ENCODE data around the gene SULT1C4.

SULT1C4 gene

DNA sequence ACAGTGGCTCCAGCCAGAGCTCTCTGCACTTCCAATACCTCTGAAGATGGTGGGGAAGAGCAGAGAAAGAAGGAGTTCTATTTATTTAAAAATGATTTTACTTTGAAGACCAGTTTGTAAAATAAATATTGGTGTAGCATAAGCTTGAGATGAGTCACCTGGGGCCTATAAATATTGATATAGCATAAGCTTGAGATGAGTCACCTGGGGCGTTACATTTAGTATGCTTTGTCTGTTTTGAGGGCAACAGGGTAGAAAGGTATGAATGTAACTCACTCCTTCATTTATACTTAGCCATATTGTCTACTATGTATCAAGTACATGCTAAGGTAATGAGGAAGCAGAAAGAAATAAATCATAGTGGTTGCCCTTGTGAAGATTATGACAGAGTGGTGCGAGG, 7.7 kb upstream of the SULT1C4 start:
- DNase-seq (ENCODE audit: low read depth in 2 of 3, low spot score in 1 of 3), result no peak

GRCh38 chr2:108376774-108377173, 980 bp upstream of the SULT1C4 start:
- no peak for DNase-seq (ENCODE audit: low read depth in 2 of 3, low spot score in 1 of 3)

DNA sequence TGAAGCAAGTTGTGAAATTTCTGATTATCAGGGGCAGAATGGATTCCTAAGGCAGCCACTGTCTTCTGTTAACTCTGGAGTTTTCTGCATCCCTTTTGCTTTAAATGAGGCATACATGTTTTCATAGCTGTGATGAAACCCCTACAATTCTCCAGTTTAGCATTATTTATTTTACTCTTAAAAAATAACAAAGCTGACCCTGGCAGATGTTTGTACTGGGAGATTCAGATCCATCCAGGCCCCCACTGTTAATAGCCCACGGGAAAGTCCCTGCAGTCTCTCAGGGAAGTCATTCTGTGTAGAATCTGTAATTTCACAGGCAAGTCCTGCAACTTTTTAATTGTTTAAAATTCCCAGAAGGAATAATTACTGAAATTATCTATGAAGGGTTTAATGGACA, 353 bp upstream of the SULT1C4 start:
- DNase-seq (ENCODE audit: low read depth in 2 of 3, low spot score in 1 of 3), result no peak

DNA sequence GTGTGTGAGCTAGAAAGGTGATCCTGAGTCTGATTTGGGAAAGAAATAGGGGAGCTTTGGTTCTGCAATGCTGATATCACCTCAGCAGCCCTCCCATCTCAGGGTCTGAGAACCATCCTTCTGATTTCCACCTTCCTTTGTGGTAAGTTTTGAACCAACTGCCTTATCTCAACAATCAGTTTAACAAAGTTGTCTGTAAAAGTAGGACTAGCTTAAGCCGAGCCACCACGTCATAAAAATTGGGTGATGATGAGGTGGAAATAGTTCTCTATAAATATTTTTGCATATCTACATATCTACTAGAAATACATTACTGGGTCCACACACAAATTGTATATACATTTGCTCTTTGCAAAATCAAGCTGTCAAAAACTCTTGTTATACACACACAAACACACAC, 1.1 kb downstream of the SULT1C4 start:
- DNase-seq (ENCODE audit: low read depth in 2 of 3, low spot score in 1 of 3), result no peak

DNA sequence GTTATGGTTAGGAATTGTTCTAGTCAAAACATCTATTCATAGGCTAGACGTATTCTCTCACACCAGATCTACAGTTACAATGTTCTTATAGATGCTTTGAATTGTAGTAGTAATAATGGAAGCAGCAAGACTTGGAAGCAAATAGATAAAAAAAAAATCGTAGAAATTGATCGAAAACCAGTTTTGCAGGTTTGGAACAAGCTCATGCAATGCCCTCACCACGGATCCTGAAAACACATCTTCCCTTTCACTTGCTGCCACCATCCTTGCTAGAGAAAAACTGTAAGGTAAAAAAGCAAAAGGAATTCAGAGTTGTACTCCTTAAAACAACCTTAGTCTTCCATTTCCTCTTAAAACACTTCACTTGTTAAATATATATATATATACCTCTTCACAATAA, 4.4 kb downstream of the SULT1C4 start:
- DNase-seq (ENCODE audit: low read depth in 2 of 3, low spot score in 1 of 3), result no peak

DNA sequence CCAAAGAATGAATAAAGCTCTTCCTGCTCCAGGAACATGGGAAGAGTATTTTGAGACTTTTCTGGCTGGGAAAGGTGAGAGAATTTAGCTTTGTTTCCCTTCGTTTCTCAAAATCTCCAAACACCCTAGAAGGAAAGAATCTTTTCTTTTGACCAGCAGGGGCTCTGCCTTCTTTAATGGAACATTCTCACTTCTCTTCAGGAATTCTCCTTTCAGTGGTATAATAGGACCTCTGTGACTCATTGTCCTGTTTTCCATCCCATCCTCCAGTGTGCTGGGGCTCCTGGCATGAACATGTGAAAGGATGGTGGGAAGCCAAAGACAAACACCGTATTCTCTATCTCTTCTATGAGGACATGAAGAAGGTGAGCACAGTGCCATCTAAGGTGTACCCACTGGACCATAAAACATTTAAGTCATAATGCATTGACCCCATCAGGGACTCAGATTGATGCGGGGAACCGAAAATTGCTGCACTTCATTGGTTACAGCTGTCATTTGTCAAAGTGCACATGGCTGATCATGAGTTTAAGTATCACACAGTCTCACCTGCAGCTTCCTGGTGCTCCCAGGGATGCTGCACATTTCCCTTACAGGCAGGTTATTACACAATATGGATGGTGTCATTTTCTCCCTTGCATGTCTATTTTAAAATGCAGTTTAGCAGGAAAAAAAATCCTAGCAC, 5.5 kb downstream of the SULT1C4 start:
- no peak for DNase-seq (ENCODE audit: low read depth in 2 of 3, low spot score in 1 of 3)

DNA sequence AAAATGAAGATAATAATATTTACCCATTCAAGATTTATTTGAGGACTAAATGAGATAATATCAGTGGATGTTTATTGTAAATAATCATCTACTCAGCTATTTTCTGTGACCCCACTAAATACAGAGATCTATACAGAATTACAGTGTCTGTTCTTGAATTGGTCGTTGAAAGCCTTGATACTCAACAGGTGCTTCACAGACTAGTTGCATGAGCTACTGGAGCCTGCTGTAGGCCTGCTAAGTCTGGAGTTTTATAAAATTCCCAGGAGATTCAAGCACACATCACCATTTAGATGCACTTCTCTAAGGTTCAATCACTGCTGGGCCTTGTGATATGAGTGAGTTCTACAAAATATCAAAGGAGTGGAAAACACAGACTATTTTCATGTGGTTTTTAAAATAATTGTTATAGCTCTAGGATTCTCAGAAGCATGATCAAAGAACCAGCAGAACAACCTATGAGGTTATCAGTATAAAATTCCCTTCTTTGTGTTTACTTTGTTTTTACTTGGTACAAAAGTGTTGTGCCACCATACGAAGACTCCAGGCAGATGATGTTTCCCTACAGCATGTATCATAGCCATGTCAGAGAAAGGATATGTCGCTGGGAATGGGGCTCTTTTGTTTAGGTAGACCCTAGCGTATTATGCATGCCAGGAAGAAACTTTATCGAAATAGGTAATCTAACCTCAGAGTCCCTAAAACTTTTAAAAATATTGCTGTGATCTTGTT, 7.1 kb downstream of the SULT1C4 start:
- DNase-seq (ENCODE audit: low read depth in 2 of 3, low spot score in 1 of 3), result no peak

DNA sequence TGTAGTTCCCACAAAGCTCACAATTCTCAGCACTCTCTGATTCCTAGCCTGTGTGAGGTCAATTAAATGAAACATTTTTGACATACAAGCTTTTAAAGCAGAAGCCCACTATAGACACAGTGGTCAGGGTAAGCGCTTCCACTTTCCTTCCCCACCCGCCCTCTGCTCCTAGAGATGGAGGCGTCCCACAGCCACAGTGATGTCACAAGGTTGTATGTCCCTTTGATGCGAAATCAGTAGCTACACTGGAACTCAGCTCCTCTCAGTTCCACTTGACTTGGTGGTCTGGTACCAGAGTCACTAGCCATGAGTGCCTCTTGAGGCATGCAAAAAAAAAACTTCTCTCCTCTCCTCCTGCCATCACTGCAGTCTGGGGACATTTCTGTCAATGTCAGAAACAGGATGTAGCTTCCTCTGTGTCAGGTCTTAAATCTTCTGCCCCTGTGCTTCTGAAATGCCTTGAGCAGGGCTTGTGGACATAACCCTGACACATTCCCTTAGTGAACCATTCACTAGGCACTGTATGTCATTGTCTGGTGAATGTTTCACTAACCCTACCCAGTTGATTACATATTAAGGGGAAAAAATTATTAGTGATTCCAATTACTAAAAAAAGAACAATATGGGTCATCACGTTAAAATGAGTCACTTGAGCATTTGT, 7.8 kb downstream of the SULT1C4 start:
- no peak for DNase-seq (ENCODE audit: low read depth in 2 of 3, low spot score in 1 of 3)

GRCh38 chr2:108388045-108388444, 10.3 kb downstream of the SULT1C4 start:
- no peak for DNase-seq (ENCODE audit: low read depth in 2 of 3, low spot score in 1 of 3)

DNA sequence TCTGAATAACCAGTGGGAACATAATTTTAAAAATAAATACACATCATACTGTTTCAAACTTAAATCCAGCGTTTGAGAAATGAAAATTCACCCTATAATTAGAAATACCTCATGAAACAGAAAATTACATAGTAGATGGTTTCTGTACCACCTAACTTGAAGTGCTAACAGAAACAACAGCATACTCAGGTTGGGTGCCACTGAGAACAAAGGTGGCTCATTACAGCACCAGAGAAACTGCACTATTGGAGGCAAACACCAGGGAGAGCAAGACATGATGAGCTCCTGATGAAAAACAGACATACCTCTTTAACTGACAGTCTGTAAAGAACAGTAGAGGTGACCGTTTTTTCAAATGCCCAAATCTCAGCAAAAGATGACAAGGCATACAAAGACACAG, 12.6 kb downstream of the SULT1C4 start:
- no peak for DNase-seq (ENCODE audit: low read depth in 2 of 3, low spot score in 1 of 3)

- no peak for DNase-seq (ENCODE audit: low read depth in 2 of 3, low spot score in 1 of 3)
Measured at GRCh38 chr2:108392029-108392428, 14.3 kb downstream of the SULT1C4 start.

GRCh38 chr2:108393197-108393596, 15.4 kb downstream of the SULT1C4 start:
- no peak for DNase-seq (ENCODE audit: low read depth in 2 of 3, low spot score in 1 of 3)

GRCh38 chr2:108395155-108395554, 17.4 kb downstream of the SULT1C4 start:
- no peak for DNase-seq (ENCODE audit: low read depth in 2 of 3, low spot score in 1 of 3)

DNA sequence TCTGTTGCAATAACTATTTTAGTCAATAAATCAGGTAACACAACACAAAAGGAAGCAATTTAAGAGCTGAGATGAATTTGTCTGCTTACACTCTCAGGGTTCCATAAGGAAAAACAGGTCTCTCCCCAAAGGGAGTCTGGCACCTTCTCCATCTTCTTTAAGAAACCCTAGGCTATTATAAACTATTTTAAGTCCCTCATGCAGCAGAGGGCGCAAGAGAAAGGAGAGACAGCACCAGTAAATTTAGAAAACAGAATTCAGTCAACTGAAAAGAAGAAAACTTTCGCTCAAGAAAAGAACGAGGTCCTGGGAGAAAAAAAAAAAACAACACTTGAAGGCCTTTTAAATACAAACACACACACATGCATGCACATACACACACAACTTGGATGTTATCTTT, 19.1 kb downstream of the SULT1C4 start:
- DNase-seq (ENCODE audit: low read depth in 2 of 3, low spot score in 1 of 3), result no peak

DNA sequence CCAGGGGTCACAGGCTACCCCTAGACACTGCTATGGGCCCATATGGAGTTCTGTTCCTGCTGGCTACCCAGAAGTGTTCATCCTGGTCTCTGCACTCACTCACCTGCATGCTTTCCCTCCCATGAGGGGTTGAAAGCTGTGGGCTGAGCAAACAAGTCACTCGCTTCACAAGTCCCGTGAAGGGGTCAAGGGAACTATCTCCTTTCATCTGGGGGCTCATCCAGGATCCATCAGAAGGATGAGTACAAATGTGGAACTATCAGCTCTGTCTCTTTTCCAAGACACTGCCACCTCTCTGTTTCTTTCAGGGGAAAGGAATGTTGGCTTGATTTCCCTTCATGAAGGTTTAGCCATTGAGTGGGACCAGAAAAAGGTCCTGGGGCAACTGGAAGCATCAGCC, 21.7 kb downstream of the SULT1C4 start:
- no peak for DNase-seq (ENCODE audit: low read depth in 2 of 3, low spot score in 1 of 3)

DNA sequence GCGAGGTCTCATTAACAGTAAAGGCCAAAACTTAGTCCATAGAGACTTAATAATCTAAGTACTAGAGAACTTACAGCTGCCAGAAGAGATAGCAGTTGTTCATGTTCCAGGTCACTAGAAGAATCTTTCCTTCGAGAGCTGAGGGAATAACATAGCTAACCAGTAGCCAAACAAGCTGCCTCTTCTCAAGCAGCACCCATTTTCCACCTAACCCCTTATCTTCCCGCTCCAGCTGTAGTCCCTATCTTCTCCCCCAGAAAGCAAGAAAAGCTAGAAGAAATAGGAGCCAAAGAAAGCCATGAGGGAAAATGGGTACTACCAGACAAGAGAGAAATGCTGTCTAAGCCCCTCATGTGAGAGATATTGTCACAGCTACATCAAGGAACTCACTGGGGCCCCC, 24.0 kb downstream of the SULT1C4 start:
- DNase-seq (ENCODE audit: low read depth in 2 of 3, low spot score in 1 of 3), result no peak

GRCh38 chr2:108403494-108403893, 25.7 kb downstream of the SULT1C4 start:
- DNase-seq (ENCODE audit: low read depth in 2 of 3, low spot score in 1 of 3), result no peak

DNA sequence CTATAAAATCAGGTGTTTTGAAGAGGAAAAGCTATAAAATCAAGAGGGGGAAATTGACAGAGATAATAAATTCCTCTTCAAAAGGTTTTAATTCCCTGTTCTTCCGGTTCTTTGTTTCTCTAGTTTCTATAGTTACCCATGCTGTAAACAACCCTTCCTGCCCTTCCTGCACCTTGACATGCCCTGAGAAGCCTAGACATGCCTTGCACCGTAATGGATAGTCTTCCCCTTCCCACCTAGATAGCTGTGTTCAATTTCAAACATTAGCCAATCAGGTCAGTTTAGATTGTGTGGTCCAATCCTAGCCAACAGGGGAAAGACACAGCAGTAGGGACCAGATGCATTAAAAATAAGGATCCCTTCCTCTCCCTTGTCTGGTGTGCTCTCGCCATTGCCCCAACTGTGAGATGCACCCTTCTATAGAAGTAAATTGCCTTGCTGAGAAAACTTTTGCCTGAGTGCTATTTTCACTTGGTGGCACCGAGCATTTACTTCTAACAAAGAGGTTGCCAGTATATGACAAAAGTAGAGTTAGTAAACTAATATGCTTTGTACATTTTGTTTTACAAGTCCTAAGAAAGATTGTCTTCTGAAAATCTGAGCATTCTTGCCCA, 27.1 kb downstream of the SULT1C4 start:
- DNase-seq (ENCODE audit: low read depth in 2 of 3, low spot score in 1 of 3), result no peak

DNA sequence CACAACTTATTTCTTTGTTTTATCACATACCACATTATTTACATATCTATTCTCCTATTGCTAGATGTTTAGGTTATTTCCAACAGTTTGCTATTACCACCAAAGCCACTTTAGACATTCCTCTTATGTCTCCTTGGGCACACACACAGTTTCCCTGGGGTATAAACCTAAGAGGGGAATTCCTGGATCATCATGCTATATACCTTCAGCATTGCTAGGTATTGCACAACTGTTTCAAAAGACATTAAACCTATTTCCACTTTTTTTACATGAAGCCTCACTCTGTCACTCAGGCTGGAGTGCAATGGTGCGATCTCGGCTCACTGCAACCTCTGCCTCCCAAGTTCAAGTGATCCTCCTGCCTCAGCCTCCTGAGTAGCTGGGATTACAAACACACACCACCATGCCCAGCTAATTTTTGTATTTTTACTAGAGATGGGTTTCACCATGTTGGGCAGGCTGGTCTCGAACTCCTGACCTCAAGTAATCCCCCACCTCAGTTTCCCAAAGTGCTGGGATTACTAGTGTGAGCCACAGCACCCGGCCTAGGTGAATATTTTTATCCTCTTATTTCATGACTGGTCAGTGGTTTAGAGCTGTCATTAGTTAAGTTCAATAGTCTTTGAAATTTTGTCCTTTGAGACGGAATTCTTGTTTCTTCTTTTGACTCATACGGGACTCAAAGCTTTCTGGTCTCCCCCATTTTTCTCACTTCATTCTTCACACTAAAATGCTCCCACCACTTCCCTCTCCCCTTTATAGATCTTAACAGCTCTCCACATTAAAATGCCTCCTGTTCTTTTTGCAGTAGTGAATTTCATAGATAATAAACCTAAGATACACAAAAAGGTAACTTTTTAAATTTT, 30.3 kb downstream of the SULT1C4 start:
- no peak for DNase-seq (ENCODE audit: low read depth in 2 of 3, low spot score in 1 of 3)

DNA sequence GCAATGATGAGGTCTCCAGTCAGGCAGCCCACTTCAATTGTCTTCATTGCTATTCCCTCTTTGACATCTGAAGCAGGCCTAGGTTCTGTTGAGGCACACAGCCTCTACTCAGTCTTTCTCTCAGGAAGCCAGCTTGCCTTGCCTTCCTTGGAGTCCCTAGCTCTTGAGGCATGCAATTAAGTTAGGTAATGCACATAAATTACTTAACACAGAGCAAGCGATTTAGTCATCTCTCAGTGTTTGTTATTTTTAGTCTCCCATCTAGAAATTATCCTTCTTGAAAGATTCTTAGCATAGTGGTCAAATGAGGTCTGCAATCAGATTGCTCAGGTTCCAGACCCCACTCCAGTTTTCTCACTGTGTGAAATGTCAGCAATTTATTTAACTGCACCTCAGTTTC, 32.0 kb downstream of the SULT1C4 start:
- DNase-seq (ENCODE audit: low read depth in 2 of 3, low spot score in 1 of 3), result no peak
